Smooth muscle cell (in vitro differentiated cells): ENCODE measurements around the gene MOB3B. TPM values are rescaled to one million over a fixed set of nuclear protein-coding genes. Genes with fewer than 3 reads are reported as not detected.
A peak's percentile ranks its signal among the peaks of the same experiment; 100 is the strongest.

Experiments
- DNase-seq: peaks from one replicate; lab custom pipeline; 2025; ENCODE audit not compliant: unreplicated experiment; lab: John Stamatoyannopoulos, UW
- H2AFZ ChIP-seq: fragments of 200-600 bp; sonication (generic); 2 replicates; pipeline ENCODE4 v1.6.0; 2016; ENCODE audit warnings: antibody characterized with exemption, low read depth, mild to moderate bottlenecking
- H3F3A ChIP-seq: fragments of 200-600 bp; sonication (generic); 2 replicates; pipeline ENCODE4 v1.6.0; 2017; ENCODE audit warnings: antibody characterized with exemption, low read depth
- H3K27ac ChIP-seq: fragments of 200-600 bp; sonication (generic); 2 replicates; pipeline ENCODE4 v1.5.1; 2016; ENCODE audit warnings: low read depth, mild to moderate bottlenecking
- H3K27me3 ChIP-seq: fragments of 200-600 bp; sonication (generic); 2 replicates; pipeline ENCODE4 v1.6.1; 2016; ENCODE audit warnings: low read depth, mild to moderate bottlenecking
- H3K36me3 ChIP-seq: fragments of 200-600 bp; sonication (generic); 2 replicates; pipeline ENCODE4 v1.5.1; 2016; ENCODE audit warnings: low read depth
- H3K4me1 ChIP-seq: fragments of 200-600 bp; sonication (generic); 2 replicates; pipeline ENCODE4 v1.5.1; 2016; ENCODE audit warnings: low read depth
- H3K4me2 ChIP-seq: fragments of 200-600 bp; sonication (generic); 2 replicates; pipeline ENCODE4 v1.6.0; 2016; ENCODE audit warnings: mild to moderate bottlenecking
- H3K4me3 ChIP-seq: fragments of 200-600 bp; sonication (generic); 2 replicates; pipeline ENCODE4 v1.5.1; 2016; ENCODE audit warnings: mild to moderate bottlenecking
- H3K79me2 ChIP-seq: fragments of 200-600 bp; sonication (generic); 2 replicates; pipeline ENCODE4 v1.6.0; 2016; ENCODE audit warnings: low read depth, mild to moderate bottlenecking
- H3K9ac ChIP-seq: fragments of 200-600 bp; sonication (generic); 2 replicates; pipeline ENCODE4 v1.6.0; 2016; ENCODE audit warnings: low read depth
- H3K9me3 ChIP-seq: fragments of 200-600 bp; sonication (generic); replicated peaks from 2 replicates; pipeline ENCODE4 v1.5.1; 2016; ENCODE audit warnings: low read depth
- H4K20me1 ChIP-seq: fragments of 200-600 bp; sonication (generic); 2 replicates; pipeline ENCODE4 v1.6.0; 2016; ENCODE audit warnings: low read depth
- CTCF ChIP-seq: fragments of 200-600 bp; sonication (generic); IDR thresholded peaks from 2 replicates; pipeline ENCODE4 v1.5.1; 2017; ENCODE audit warnings: borderline replicate concordance, mild to moderate bottlenecking, antibody characterized with exemption; ENCODE audit not compliant: insufficient read depth, poor library complexity, severe bottlenecking
- WGBS: methylation state at CpG from one replicate; pipeline ENCODE4 v1.1.7; 2016; ENCODE audit warnings: low lambda C conversion rate; 5-methylcytosine and 5-hydroxymethylcytosine counted together
- polyA plus RNA-seq: library from polyadenylated mRNA; unstranded; fragments of >200 nt; fragmentation: Nextera tagmentation; extraction: Ambion mirVana; gene quantifications from 2 replicates; pipeline ENCODE4 v1.2.1, GENCODE V29; 2016
- total RNA-seq: library from RNA; depleted of rRNA; stranded (reverse); fragments of >200 nt; gene quantifications from 2 replicates; pipeline ENCODE4 v1.2.3, GENCODE V29; 2014

MOB3B gene
- total and polyA plus RNA-seq, 2 experiments from 2014 or later: 1.7 to 5.8 TPM

GRCh38 chr9:27491154-27491553, 38.5 kb downstream of the MOB3B start:
- Histone ChIP-seq H3K27ac (no peak overlapping the region), H2AFZ (no peak overlapping the region), H3K9me3 (no peaks in the 10 kb centered on the region), H3K9ac (no peak overlapping the region), H3K36me3 (no peaks in the 10 kb centered on the region), H3K27me3 (no peaks in the 10 kb centered on the region), H3F3A (no peaks in the 10 kb centered on the region), H3K4me2 (no peak overlapping the region), H3K4me1 (peaks cover 28% of the 10 kb centered on the region), H4K20me1 (no peaks in the 10 kb centered on the region), H3K4me3 (no peak overlapping the region), H3K79me2 (no peaks in the 10 kb centered on the region)
- WGBS: 67% methylated on average over 1 of the region's 1 CpG
- no peak for DNase-seq
- no peak for TF ChIP-seq CTCF

GRCh38 chr9:27489087-27489876, 40.3 kb downstream of the MOB3B start:
- H3K4me2 ChIP-seq: no peak overlapping the region
- TF ChIP-seq CTCF: no peak
- no peak overlapping the region for H2AFZ ChIP-seq
- no peaks in the 10 kb centered on the region for H3F3A ChIP-seq
- no peak overlapping the region for H3K4me3 ChIP-seq
- WGBS: 80% methylated on average over 5 of the region's 5 CpGs
- no peak for DNase-seq
- H3K36me3 ChIP-seq: no peaks in the 10 kb centered on the region
- H3K27me3 ChIP-seq: no peaks in the 10 kb centered on the region
- no peaks in the 10 kb centered on the region for H3K9me3 ChIP-seq
- H3K4me1 ChIP-seq: peaks cover 26% of the 10 kb centered on the region
- no peaks in the 10 kb centered on the region for H3K79me2 ChIP-seq
- H4K20me1 ChIP-seq: no peaks in the 10 kb centered on the region
- no peak overlapping the region for H3K27ac ChIP-seq
- H3K9ac ChIP-seq: no peak overlapping the region

GRCh38 chr9:27487927-27488326, 41.7 kb downstream of the MOB3B start:
- H3K4me1 ChIP-seq: peaks cover 26% of the 10 kb centered on the region
- no peaks in the 10 kb centered on the region for H4K20me1 ChIP-seq
- H3F3A ChIP-seq: no peaks in the 10 kb centered on the region
- H3K36me3 ChIP-seq: no peaks in the 10 kb centered on the region
- no peak for DNase-seq
- H3K9ac ChIP-seq: no peak overlapping the region
- H3K9me3 ChIP-seq: no peaks in the 10 kb centered on the region
- no peak overlapping the region for H3K4me2 ChIP-seq
- H3K4me3 ChIP-seq: no peak overlapping the region
- no peaks in the 10 kb centered on the region for H3K27me3 ChIP-seq
- peak overlapping the region; percentile 23 for H3K27ac ChIP-seq
- 89% methylated on average over 1 of the region's 1 CpG for WGBS
- no peak overlapping the region for H2AFZ ChIP-seq
- no peak for TF ChIP-seq CTCF
- H3K79me2 ChIP-seq: no peaks in the 10 kb centered on the region
